Activated T-cell treated with anti-CD3 and anti-CD28 coated beads, Interleukin-2, amount 50 U/mL, for 72 hours (primary cell): ENCODE results near the gene IP6K3. TPM values are rescaled to one million over a fixed set of nuclear protein-coding genes. Genes with fewer than 3 reads are reported as not detected.

Experiments used
- ATAC-seq, 2 donors: fragments of 150-1000 bp; cut with Tn5 transposase; replicated peaks in 1 of 2; 2 replicates each; pipeline ENCODE4 v1.10.0; 2021; ENCODE audit warnings: moderate library complexity in 2 of 2, mild to moderate bottlenecking in 1 of 2
- DNase-seq, 2 donors: peaks; one replicate each; pipeline ENCODE4 v3.0.0; 2021 to 2022; ENCODE audit warnings: mixed read lengths in 1 of 2
- H3K27ac Mint-ChIP-seq: one replicate; pipeline ENCODE4 v1.8.0; 2022; ENCODE audit warnings: mild to moderate bottlenecking, moderate library complexity, mixed read lengths
- H3K27me3 Mint-ChIP-seq: one replicate; pipeline ENCODE4 v1.8.0; 2022; ENCODE audit warnings: low read depth, mixed read lengths
- H3K36me3 Mint-ChIP-seq, 2 donors: one replicate each; pipeline ENCODE4 v1.8.0; 2022; ENCODE audit warnings: mixed read lengths in 2 of 2, mild to moderate bottlenecking in 1 of 2; ENCODE audit not compliant: insufficient read depth in 2 of 2
- H3K4me1 Mint-ChIP-seq: one replicate; pipeline ENCODE4 v1.8.0; 2022; ENCODE audit warnings: low read depth, mixed read lengths
- H3K4me3 Mint-ChIP-seq, 2 donors: one replicate each; pipeline ENCODE4 v1.8.0; 2022; ENCODE audit warnings: mild to moderate bottlenecking in 2 of 2, mixed read lengths in 2 of 2, moderate library complexity in 2 of 2
- H3K9me3 Mint-ChIP-seq, 2 donors: one replicate each; pipeline ENCODE4 v1.8.0; 2022; ENCODE audit warnings: mixed read lengths in 2 of 2
- total RNA-seq, 2 donors: library from RNA; stranded (reverse); gene quantifications; one replicate each; pipeline ENCODE4 v1.2.3, GENCODE V29; 2022

The IP6K3 gene
- not detected for total RNA-seq

DNA sequence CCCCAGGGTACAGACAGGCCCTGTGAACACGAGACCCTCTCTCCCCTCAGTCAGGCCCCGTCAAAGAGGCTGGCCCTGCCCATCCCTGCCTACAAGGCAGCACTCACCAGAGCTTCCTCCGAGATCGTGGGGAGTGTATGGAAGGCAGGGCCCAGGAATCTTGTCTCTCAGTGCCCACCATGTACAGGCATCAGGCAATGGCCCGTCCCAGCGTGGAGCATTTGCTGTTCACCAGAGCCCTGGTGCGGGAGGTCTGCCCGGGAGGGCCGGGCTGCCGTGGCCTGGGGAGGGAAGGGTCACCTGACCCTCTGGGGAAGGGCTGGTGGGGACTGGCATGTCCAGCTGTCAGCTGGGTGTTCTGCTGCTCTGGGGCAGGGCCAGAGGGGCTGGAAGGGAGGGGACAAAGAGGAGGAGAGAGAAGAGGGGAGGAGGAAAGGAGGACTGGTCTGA, at the start of gene IP6K3:
TSS of gene IP6K3 (minus strand) at position 255 of the 450 bp plus-strand sequence. CDS start 11,429 bp downstream, outside the sequence.
- H3K4me3 Mint-ChIP-seq, result no peak within 1 kb of the TSS
- H3K4me1 Mint-ChIP-seq, result peaks cover 4% of the 10 kb centered on the region
- H3K27ac Mint-ChIP-seq, result no peak within 1 kb of the TSS
- DNase-seq (no peak), ATAC-seq (no peak)
- H3K36me3 Mint-ChIP-seq, result no peaks in the 10 kb centered on the region
- no peaks in the 10 kb centered on the region for H3K9me3 Mint-ChIP-seq
- H3K27me3 Mint-ChIP-seq, result peaks cover 16% of the 10 kb centered on the region

GRCh38 chr6:33794910-33795623, 48.4 kb upstream of the IP6K3 start:
- H3K36me3 Mint-ChIP-seq, result no peaks in the 10 kb centered on the region
- H3K4me1 Mint-ChIP-seq, result peaks cover under 1% of the 10 kb centered on the region
- no peak overlapping the region for H3K27ac Mint-ChIP-seq
- no peak for ATAC-seq
- H3K9me3 Mint-ChIP-seq, result peaks cover 0 to 1% of the 10 kb centered on the region in 2 donors
- H3K4me3 Mint-ChIP-seq, result no peak overlapping the region
- peaks cover 11% of the 10 kb centered on the region for H3K27me3 Mint-ChIP-seq
- no peak for DNase-seq

GRCh38 chr6:33792981-33793380, 46.3 kb upstream of the IP6K3 start:
- DNase-seq, result no peak
- H3K4me3 Mint-ChIP-seq, result no peak overlapping the region
- H3K27me3 Mint-ChIP-seq, result peaks cover 9% of the 10 kb centered on the region
- H3K9me3 Mint-ChIP-seq, result peaks cover 0 to 1% of the 10 kb centered on the region in 2 donors
- H3K27ac Mint-ChIP-seq, result no peak overlapping the region
- peaks cover 13% of the 10 kb centered on the region for H3K4me1 Mint-ChIP-seq
- ATAC-seq, result no peak
- peaks cover under 1% of the 10 kb centered on the region in 2 donors for H3K36me3 Mint-ChIP-seq

DNA sequence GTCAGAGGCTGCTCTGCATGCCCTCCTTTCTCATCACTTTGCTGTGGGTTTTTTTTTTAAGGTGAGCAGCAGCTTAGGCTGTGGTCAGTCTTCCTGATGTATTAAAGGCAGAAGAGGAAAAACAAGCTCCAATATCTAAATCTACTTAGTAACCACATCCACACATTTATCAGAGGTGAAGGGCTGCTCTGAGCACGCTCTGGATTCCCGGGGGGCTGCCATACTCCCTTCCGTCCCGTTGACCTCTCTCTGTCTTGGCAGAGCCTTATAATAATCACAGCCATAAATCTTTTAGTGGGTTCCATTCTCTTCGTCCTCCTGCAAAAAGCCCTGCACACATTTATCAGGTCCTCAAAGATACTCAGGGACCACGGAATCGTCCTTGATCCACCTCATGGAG, 44.9 kb upstream of the IP6K3 start:
- H3K36me3 Mint-ChIP-seq, result peaks cover 3 to 4% of the 10 kb centered on the region in 2 donors
- peaks cover 27% of the 10 kb centered on the region for H3K4me1 Mint-ChIP-seq
- H3K4me3 Mint-ChIP-seq, result no peak overlapping the region
- H3K27ac Mint-ChIP-seq, result no peak overlapping the region
- ATAC-seq (no peak), DNase-seq (no peak)
- no peaks in the 10 kb centered on the region for H3K27me3 Mint-ChIP-seq
- peaks cover 0 to 1% of the 10 kb centered on the region in 2 donors for H3K9me3 Mint-ChIP-seq

GRCh38 chr6:33790910-33791309, 44.2 kb upstream of the IP6K3 start:
- no peak for DNase-seq
- ATAC-seq, result no peak
- Mint-ChIP-seq H3K4me3 (no peak overlapping the region), H3K27me3 (no peaks in the 10 kb centered on the region), H3K9me3 (peaks cover 0 to 1% of the 10 kb centered on the region in 2 donors), H3K27ac (no peak overlapping the region), H3K36me3 (peaks cover 3 to 8% of the 10 kb centered on the region in 2 donors), H3K4me1 (peaks cover 34% of the 10 kb centered on the region)

DNA sequence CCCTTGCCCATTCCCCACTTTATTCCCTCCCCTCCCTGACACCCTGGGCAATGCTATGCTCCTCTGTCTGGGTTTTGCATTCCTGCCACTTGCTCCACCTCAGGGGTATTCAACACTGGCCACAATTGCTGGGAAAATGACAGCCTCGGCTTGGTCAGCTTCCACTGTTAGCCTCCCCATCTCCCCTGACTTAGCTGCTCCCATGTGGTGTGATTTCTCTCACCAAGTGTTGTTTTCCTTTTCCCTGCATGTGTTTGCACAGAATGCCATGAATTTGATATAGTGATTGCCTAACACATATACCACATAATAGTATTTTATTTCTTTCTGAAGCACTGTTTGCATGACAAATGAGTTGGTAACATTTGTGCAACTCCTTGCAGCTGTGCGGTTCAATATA, 43.7 kb upstream of the IP6K3 start:
- no peaks in the 10 kb centered on the region for H3K27me3 Mint-ChIP-seq
- peak overlapping the region; percentile 20 for H3K27ac Mint-ChIP-seq
- H3K4me1 Mint-ChIP-seq, result peaks cover 39% of the 10 kb centered on the region
- H3K4me3 Mint-ChIP-seq, result peak overlapping the region in 1 of 2 donors; percentile 14
- H3K9me3 Mint-ChIP-seq, result peaks cover 0 to 1% of the 10 kb centered on the region in 2 donors
- ATAC-seq (no peak), DNase-seq (no peak)
- peaks cover 3 to 8% of the 10 kb centered on the region in 2 donors for H3K36me3 Mint-ChIP-seq

DNA sequence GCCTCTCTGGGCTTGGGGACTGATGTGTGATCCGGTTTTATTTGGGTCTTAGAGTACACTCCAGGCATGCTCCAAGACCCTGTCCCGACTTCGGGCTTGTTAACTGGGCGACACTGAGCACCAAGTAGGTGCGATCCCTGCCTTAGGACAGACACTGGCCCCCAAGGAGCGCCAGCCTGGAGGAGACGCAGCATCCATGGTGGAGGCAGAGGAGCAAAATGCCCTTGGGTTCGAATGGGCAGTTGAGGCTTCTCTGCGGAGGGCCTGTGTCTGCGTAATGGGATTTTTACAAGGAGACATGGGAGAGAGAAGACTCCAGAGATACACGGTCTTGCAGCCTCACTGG, 42.8 kb upstream of the IP6K3 start:
- Mint-ChIP-seq H3K4me3 (peak overlapping the region; percentile 74 to 87), H3K27ac (peak overlapping the region; percentile 83), H3K4me1 (peaks cover 48% of the 10 kb centered on the region), H3K27me3 (no peaks in the 10 kb centered on the region), H3K36me3 (peaks cover 3 to 8% of the 10 kb centered on the region in 2 donors), H3K9me3 (peaks cover 0 to 1% of the 10 kb centered on the region in 2 donors)
- ATAC-seq (no peak), DNase-seq (no peak)

DNA sequence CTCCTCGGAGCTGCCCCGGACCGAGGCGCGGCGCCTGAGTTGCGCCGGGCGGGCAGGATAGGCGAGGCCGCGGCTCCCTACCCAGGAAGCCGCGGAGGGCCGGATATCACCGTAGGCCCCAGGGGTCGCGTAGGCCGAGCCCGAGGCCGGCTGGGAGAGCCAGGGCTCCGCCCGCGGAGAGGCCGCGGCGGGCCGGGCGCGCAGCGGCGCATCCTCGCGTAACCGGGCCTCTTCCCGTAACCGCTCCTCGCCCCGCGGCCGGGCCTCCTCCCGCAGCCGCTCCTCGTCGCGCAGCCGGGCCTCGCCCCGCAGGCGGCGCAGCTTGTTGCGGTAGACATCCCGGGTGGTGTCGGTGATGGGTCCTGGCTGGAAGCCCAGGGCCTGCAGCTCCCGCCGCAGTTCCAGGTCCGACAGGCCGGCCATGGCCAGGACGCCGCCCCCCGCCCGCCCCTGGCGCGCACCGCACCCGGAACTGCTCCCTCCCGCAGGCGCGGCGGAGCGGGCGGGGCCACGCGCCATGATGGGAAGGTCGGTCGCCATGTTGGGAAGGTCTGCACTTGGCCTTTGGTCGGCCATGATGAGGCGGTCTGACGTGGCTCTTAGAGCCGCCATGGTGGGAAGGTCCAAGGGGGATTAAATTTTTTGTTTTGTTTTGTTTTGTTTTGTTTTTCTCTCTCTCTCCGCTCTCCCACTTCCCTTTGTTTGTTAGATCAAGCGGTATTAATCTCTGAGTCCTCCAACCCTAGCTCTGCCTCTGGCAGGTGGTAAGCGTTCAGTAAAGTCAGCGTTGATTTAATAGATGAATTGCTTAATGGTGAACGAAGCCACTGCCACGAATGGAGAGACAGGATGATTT, 42.2 kb upstream of the IP6K3 start, which contains the start of gene LEMD2:
TSS of gene LEMD2 (minus strand) at position 437 of the 856 bp plus-strand sequence. CDS start at position 423, 14 bp downstream.
- H3K27ac Mint-ChIP-seq, result peak within 1 kb of the TSS; percentile 86
- H3K36me3 Mint-ChIP-seq, result peaks cover 3 to 8% of the 10 kb centered on the region in 2 donors
- peak; percentile 94 to 96 for DNase-seq
- H3K4me3 Mint-ChIP-seq, result peak within 1 kb of the TSS; percentile 87 to 97
- peaks cover 51% of the 10 kb centered on the region for H3K4me1 Mint-ChIP-seq
- H3K27me3 Mint-ChIP-seq, result no peaks in the 10 kb centered on the region
- H3K9me3 Mint-ChIP-seq, result peaks cover 0 to 1% of the 10 kb centered on the region in 2 donors
- ATAC-seq, result peak; percentile 86 to 88

DNA sequence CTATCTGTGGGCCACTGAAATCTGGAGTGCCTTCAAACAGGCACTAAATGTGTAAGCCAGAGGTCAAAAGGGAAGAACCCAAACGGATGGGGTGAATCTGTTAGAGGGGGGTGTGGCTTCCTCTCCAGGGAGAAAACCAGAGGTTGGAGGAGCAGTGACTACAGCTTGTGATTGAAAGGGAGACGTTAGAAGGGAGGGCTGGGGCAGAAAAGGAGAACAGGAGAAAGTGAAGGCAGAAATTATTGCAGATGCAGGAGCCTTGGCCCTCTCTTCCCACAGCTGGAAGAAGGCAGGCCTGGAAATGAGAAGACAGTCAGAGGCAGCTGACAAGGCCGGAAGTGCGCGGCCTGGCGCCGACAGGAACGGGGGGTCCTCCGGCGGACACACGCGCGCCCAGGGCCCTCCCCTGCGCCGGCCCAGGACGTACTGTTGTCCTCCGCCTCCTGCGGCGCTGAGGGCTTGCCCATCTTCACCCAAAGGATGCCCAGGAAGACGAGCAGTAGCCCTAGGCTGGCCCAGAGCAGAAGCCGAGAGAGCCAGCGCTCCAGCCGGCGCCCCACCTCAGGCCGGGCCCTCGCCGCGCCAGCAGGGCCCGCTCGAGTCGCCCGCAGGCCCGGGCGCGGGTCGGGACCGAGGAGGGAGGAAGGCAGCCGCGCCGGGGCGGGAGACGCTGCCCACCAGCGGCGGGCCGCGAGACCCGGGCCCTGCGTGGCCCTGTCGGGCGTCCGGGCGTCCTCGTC, 41.4 kb upstream of the IP6K3 start:
- Mint-ChIP-seq H3K27ac (peak overlapping the region; percentile 86), H3K27me3 (no peaks in the 10 kb centered on the region), H3K4me3 (peak overlapping the region; percentile 87 to 97), H3K9me3 (peaks cover 0 to 1% of the 10 kb centered on the region in 2 donors), H3K4me1 (peaks cover 54% of the 10 kb centered on the region), H3K36me3 (peaks cover 4 to 14% of the 10 kb centered on the region in 2 donors)
- DNase-seq (peak; percentile 70 to 75), ATAC-seq (peak; percentile 71 to 72)

- H3K27ac Mint-ChIP-seq, result peak overlapping the region; percentile 86
- no peaks in the 10 kb centered on the region for H3K27me3 Mint-ChIP-seq
- peaks cover 0 to 1% of the 10 kb centered on the region in 2 donors for H3K9me3 Mint-ChIP-seq
- DNase-seq, result no peak
- peak in 1 of 2 donors; percentile 14 for ATAC-seq
- peaks cover 56% of the 10 kb centered on the region for H3K4me1 Mint-ChIP-seq
- H3K36me3 Mint-ChIP-seq, result peaks cover 4 to 17% of the 10 kb centered on the region in 2 donors
- H3K4me3 Mint-ChIP-seq, result peak overlapping the region; percentile 87 to 97
Observed at GRCh38 chr6:33787346-33787953, 40.7 kb upstream of the IP6K3 start.

- DNase-seq (no peak), ATAC-seq (no peak)
- no peaks in the 10 kb centered on the region for H3K27me3 Mint-ChIP-seq
- peak overlapping the region; percentile 87 to 97 for H3K4me3 Mint-ChIP-seq
- peaks cover 61% of the 10 kb centered on the region for H3K4me1 Mint-ChIP-seq
- H3K27ac Mint-ChIP-seq, result peak overlapping the region; percentile 86
- H3K9me3 Mint-ChIP-seq, result peaks cover 0 to 1% of the 10 kb centered on the region in 2 donors
- peaks cover 6 to 19% of the 10 kb centered on the region in 2 donors for H3K36me3 Mint-ChIP-seq
Observed at GRCh38 chr6:33786736-33787135, 40.0 kb upstream of the IP6K3 start.

GRCh38 chr6:33785778-33786177, 39.1 kb upstream of the IP6K3 start:
- Mint-ChIP-seq H3K27ac (no peak overlapping the region), H3K36me3 (peaks cover 6 to 19% of the 10 kb centered on the region in 2 donors), H3K4me3 (peak overlapping the region; percentile 45 to 87), H3K27me3 (no peaks in the 10 kb centered on the region), H3K9me3 (peaks cover 0 to 1% of the 10 kb centered on the region in 2 donors), H3K4me1 (peaks cover 61% of the 10 kb centered on the region)
- DNase-seq (no peak), ATAC-seq (no peak)
